ENCODE data around the gene PLCXD3. TPM values are rescaled to one million over a fixed set of nuclear protein-coding genes. Genes with fewer than 3 reads are reported as not detected.

The PLCXD3 gene
- total and polyA plus RNA-seq, 2 of the 4 experiments (the other 2 are of a cell fraction): under 0.01 to 0.02 TPM

- Histone ChIP-seq H2BK20ac (ENCODE audit: low read depth, low read length) (peak overlapping the region; percentile 77), H3K56ac (ENCODE audit: extremely low read depth, insufficient read depth, low read length) (no peak overlapping the region), H3K4me3 (ENCODE audit: insufficient read depth, low read depth, low read length) (no peak overlapping the region), H2BK5ac (ENCODE audit: low read depth, low read length, poor library complexity, severe bottlenecking) (peak overlapping the region; percentile 11), H3K79me1 (ENCODE audit: low read depth in 1 of 2, low read length in 2 of 2) (no peaks in the 10 kb centered on the region), H3K27ac (ENCODE audit: insufficient read depth, low read length) (no peak overlapping the region), H3K36me3 (ENCODE audit: control insufficient read depth, insufficient read depth, low read length) (no peaks in the 10 kb centered on the region), H2AK5ac (ENCODE audit: low read depth, low read length) (peak overlapping the region; percentile 80), H3K9ac (ENCODE audit: low read depth, low read length) (no peak overlapping the region), H3K9me1 (ENCODE audit: insufficient read depth, low read length) (no peaks in the 10 kb centered on the region; the same call in 1 of the 2 replicates), H3K9me3 (ENCODE audit: control insufficient read depth, insufficient read depth, low read length) (no peaks in the 10 kb centered on the region), H4K5ac (ENCODE audit: low read depth, low read length) (no peak overlapping the region), H4K20me1 (ENCODE audit: insufficient read depth, low read length) (no peaks in the 10 kb centered on the region), H2AK9ac (replicated peaks; ENCODE audit: low read depth, low read length, poor library complexity) (no peak overlapping the region), H3K4me1 (ENCODE audit: control insufficient read depth, insufficient read depth, low read length) (peaks cover 4% of the 10 kb centered on the region), H2BK15ac (ENCODE audit: low read depth, low read length) (peak overlapping the region; percentile 88; the same call in 2 of the 3 replicates), H2BK120ac (ENCODE audit: low read depth, low read length) (peak overlapping the region; percentile 72), H4K91ac (ENCODE audit: insufficient read depth, low read depth, low read length) (peak overlapping the region; percentile 24), H4K8ac (ENCODE audit: low read depth in 2 of 2, low read length in 2 of 2) (no peak overlapping the region), H3K14ac (replicated peaks; ENCODE audit: low read depth, low read length) (0 out of 2 replicates have a peak overlapping the region, but pooled peaks have one; percentile 26), H3K4me2 (ENCODE audit: low read depth, low read length) (no peak overlapping the region), H2AFZ (replicated peaks; ENCODE audit: low read length, poor library complexity) (peak overlapping the region; percentile 74), H3K27me3 (ENCODE audit: control insufficient read depth, insufficient read depth, low read length) (no peaks in the 10 kb centered on the region), H3K18ac (ENCODE audit: low read depth, low read length) (peak overlapping the region; percentile 12; the same call in 1 of the 2 replicates), H3K4ac (ENCODE audit: low read depth, low read length) (peak overlapping the region; percentile 72; the same call in 1 of the 2 replicates), H3K23ac (ENCODE audit: low read depth, low read length) (no peak overlapping the region)
- in situ Hi-C loops (cut with MboI; ENCODE audit: low sequenced_read_pairs) (no loop called here), dilution Hi-C loops (cut with HindIII; ENCODE audit: low sequenced_read_pairs, unreplicated experiment) (no loop called here), intact Hi-C loops (cut with micrococcal nuclease) (loop anchor here (5.0 kb wide), 1 partner anchor 436 kb away; no protein-coding TSS in a partner anchor)
- DNase-seq (no peak), ATAC-seq (ENCODE audit: low read depth) (no peak)
- TF ChIP-seq CEBPB (IDR thresholded peaks at IDR 0.05; ENCODE audit: low read depth, low read length) (no peak), ELK1 (IDR thresholded peaks at IDR 0.05; ENCODE audit: borderline replicate concordance, low read depth, low read length) (no peak), MAFK (IDR thresholded peaks at IDR 0.05; ENCODE audit: low read depth, low read length) (no peak), CTCF (conservative IDR thresholded peaks at IDR 0.05; ENCODE audit: low read depth, low read length) (no peak), FOS (IDR thresholded peaks at IDR 0.05; ENCODE audit: low read depth, low read length) (no peak)
- WGBS, 2 experiments (ENCODE audit: extremely low coverage in 2 of 2, insufficient read length in 1 of 2): no CpG with 5 or more reads among the region's 1 CpG
- POLR2A ChIA-PET (ENCODE audit: unreplicated experiment): no interaction called here
- no TSS peak for BruUV-seq (replicated peaks)
- CTCF ChIA-PET: no interaction called here
Measured at GRCh38 chr5:41416336-41416735, 94.1 kb downstream of the PLCXD3 start.

All from IMR-90 (cell line).